ENCODE measurements around the gene LILRB1.

GRCh38 chr19:54646331-54646841, 16.1 kb downstream of the LILRB1 start:
- TF ChIP-seq CTCF (conservative IDR thresholded peaks at IDR 0.05 in 1 of 2, IDR thresholded peaks at IDR 0.05 in 1 of 2; ENCODE audit: low read depth in 1 of 2, low read length in 2 of 2) (no peak), EZH2 (IDR thresholded peaks at IDR 0.05; ENCODE audit: low read length, missing control alignments) (no peak)
